Fibroblast of mammary gland (primary cell): ENCODE data around the gene SMARCA1.
"Not testable (repeated sequence)": the region's sequence is repeated elsewhere in the genome, so short reads cannot be mapped to it uniquely, and the experiment has no call there.

ENCODE experiments used
- DNase-seq: peaks from one replicate; pipeline ENCODE4 v3.0.0-alpha.2; 2010; ENCODE audit warnings: low read depth
- H3K4me3 ChIP-seq: 2 replicates; pipeline ENCODE4 v1.5.1; 2011; ENCODE audit warnings: low read depth, mild to moderate bottlenecking, low read length, moderate library complexity; ENCODE audit not compliant: control insufficient read depth
- CTCF ChIP-seq: conservative IDR thresholded peaks from 2 replicates; pipeline ENCODE4 v1.5.1; 2011; ENCODE audit warnings: low read depth, low read length, inconsistent platforms; ENCODE audit not compliant: control insufficient read depth, insufficient read depth

Gene SMARCA1

GRCh38 chrX:129523079-129523911, at the start of gene SMARCA1:
TSS of gene SMARCA1 (minus strand) at chrX:129523490. CDS start at chrX:129523370, 120 bp downstream.
- peak within 1 kb of the TSS; percentile 70 for H3K4me3 ChIP-seq
- DNase-seq, result peak; percentile 44
- no peak for TF ChIP-seq CTCF

GRCh38 chrX:129572422-129572821, 49.1 kb upstream of the SMARCA1 start:
- no peak overlapping the region for H3K4me3 ChIP-seq
- TF ChIP-seq CTCF, result no peak
- DNase-seq, result no peak

GRCh38 chrX:129568349-129568748, 45.1 kb upstream of the SMARCA1 start:
- no peak for TF ChIP-seq CTCF
- no peak for DNase-seq

GRCh38 chrX:129566073-129566472, 42.8 kb upstream of the SMARCA1 start:
- no peak overlapping the region for H3K4me3 ChIP-seq
- TF ChIP-seq CTCF, result no peak
- DNase-seq, result peak; percentile 42

More at GRCh38 chrX:129568349-129568748, 45.1 kb upstream of the SMARCA1 start:
- no peak overlapping the region for H3K4me3 ChIP-seq

- TF ChIP-seq CTCF, result no peak
- DNase-seq, result peak; percentile 7
- no peak overlapping the region for H3K4me3 ChIP-seq
These were observed 41.9 kb upstream of the SMARCA1 start for GRCh38 chrX:129565046-129565650.

GRCh38 chrX:129564345-129564744, 41.1 kb upstream of the SMARCA1 start:
- not testable (repeated sequence) for DNase-seq, H3K4me3 ChIP-seq

- no peak for DNase-seq
- no peak for TF ChIP-seq CTCF
- no peak overlapping the region for H3K4me3 ChIP-seq
These were observed 38.2 kb upstream of the SMARCA1 start for GRCh38 chrX:129561453-129561852.
